ENCODE measurements around the gene MRM3. TPM values are rescaled to one million over a fixed set of nuclear protein-coding genes. Genes with fewer than 3 reads are reported as not detected.

The MRM3 gene
- total RNA-seq, 2 donors from 2014 or later: 14.0 to 18.7 TPM

GRCh38 chr17:819251-819650 lies 37.1 kb downstream of the MRM3 start:
- DNase-seq: no peak

GRCh38 chr17:823501-823902 lies 41.3 kb downstream of the MRM3 start:
- Mint-ChIP-seq H3K27ac (peak overlapping the region; percentile 39), H3K9me3 (no peaks in the 10 kb centered on the region), H3K27me3 (ENCODE audit: insufficient read depth) (no peaks in the 10 kb centered on the region), H3K36me3 (ENCODE audit: low read depth) (peaks cover 57% of the 10 kb centered on the region), H3K4me3 (no peak overlapping the region), H3K4me1 (no peaks in the 10 kb centered on the region)
- Histone ChIP-seq H3K4me3 (ENCODE audit: low read length) (no peak overlapping the region), H3K36me3 (ENCODE audit: control insufficient read depth, insufficient read depth, low read length) (peaks cover 67% of the 10 kb centered on the region), H3K4me1 (ENCODE audit: control insufficient read depth, insufficient read depth, low read length) (no peaks in the 10 kb centered on the region), H3K27me3 (ENCODE audit: control insufficient read depth, insufficient read depth, low read length, poor library complexity, severe bottlenecking) (no peaks in the 10 kb centered on the region), H3K9ac (ENCODE audit: extremely low read depth, low read length, poor library complexity, severe bottlenecking) (no peak overlapping the region), H3K9me3 (ENCODE audit: control insufficient read depth, low read length) (no peaks in the 10 kb centered on the region), H3K27ac (ENCODE audit: low read depth, low read length) (no peak overlapping the region)
- TF ChIP-seq CTCF (conservative IDR thresholded peaks at IDR 0.05): no peak
- WGBS, 2 experiments (ENCODE audit: insufficient coverage in 1 of 2, insufficient read length in 1 of 2): 91 to 97% methylated on average over 7 to 9 of the region's 9 CpGs
- DNase-seq: no peak

More at GRCh38 chr17:819251-819650, 37.1 kb downstream of the MRM3 start:
- TF ChIP-seq CTCF (conservative IDR thresholded peaks at IDR 0.05): no peak
- peaks cover 79% of the 10 kb centered on the region for H3K36me3 ChIP-seq (ENCODE audit: control insufficient read depth, insufficient read depth, low read length)
- no peak overlapping the region for H3K4me3 ChIP-seq (ENCODE audit: low read length)
- no peak overlapping the region for H3K27ac ChIP-seq (ENCODE audit: low read depth, low read length)
- H3K9ac ChIP-seq (ENCODE audit: extremely low read depth, low read length, poor library complexity, severe bottlenecking): no peak overlapping the region
- Mint-ChIP-seq H3K9me3 (no peaks in the 10 kb centered on the region), H3K36me3 (ENCODE audit: low read depth) (peaks cover 67% of the 10 kb centered on the region), H3K4me1 (no peaks in the 10 kb centered on the region), H3K4me3 (no peak overlapping the region), H3K27ac (peak overlapping the region; percentile 16), H3K27me3 (ENCODE audit: insufficient read depth) (no peaks in the 10 kb centered on the region)
- WGBS, 2 experiments (ENCODE audit: insufficient coverage in 1 of 2, insufficient read length in 1 of 2): 97% methylated on average over 19 of the region's 19 CpGs
- no peaks in the 10 kb centered on the region for H3K27me3 ChIP-seq (ENCODE audit: control insufficient read depth, insufficient read depth, low read length, poor library complexity, severe bottlenecking)
- H3K4me1 ChIP-seq (ENCODE audit: control insufficient read depth, insufficient read depth, low read length): no peaks in the 10 kb centered on the region
- no peaks in the 10 kb centered on the region for H3K9me3 ChIP-seq (ENCODE audit: control insufficient read depth, low read length)

DNA sequence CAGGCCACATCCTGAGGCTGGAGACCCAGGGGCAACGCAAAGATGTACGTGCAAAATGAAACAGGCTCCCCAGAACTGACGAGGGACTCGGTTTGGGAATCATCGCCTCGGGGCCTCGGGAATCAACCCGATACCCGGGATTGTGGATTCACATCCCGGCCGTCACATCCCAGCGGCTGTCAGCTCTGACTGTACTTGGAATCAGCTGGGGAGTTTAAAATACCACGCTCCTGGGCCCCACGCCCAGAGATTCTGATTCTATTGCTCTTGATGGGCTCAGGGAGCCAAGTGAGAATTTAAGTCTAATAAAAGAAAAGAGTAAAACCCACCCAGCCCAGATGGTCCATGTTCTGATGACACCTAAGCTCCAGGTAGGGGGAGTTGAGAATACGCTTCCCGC lies 42.2 kb downstream of the MRM3 start:
- H3K36me3 ChIP-seq (ENCODE audit: control insufficient read depth, insufficient read depth, low read length): peaks cover 63% of the 10 kb centered on the region
- 93 to 95% methylated on average over 15 to 16 of the region's 16 CpGs for WGBS, 2 experiments (ENCODE audit: insufficient coverage in 1 of 2, insufficient read length in 1 of 2)
- H3K27me3 ChIP-seq (ENCODE audit: control insufficient read depth, insufficient read depth, low read length, poor library complexity, severe bottlenecking): no peaks in the 10 kb centered on the region
- no peak for TF ChIP-seq CTCF (conservative IDR thresholded peaks at IDR 0.05)
- no peaks in the 10 kb centered on the region for H3K9me3 ChIP-seq (ENCODE audit: control insufficient read depth, low read length)
- Mint-ChIP-seq H3K4me1 (no peaks in the 10 kb centered on the region), H3K27me3 (ENCODE audit: insufficient read depth) (no peaks in the 10 kb centered on the region), H3K36me3 (ENCODE audit: low read depth) (peaks cover 53% of the 10 kb centered on the region), H3K4me3 (no peak overlapping the region), H3K9me3 (no peaks in the 10 kb centered on the region), H3K27ac (no peak overlapping the region)
- no peak overlapping the region for H3K9ac ChIP-seq (ENCODE audit: extremely low read depth, low read length, poor library complexity, severe bottlenecking)
- no peak for DNase-seq
- H3K27ac ChIP-seq (ENCODE audit: low read depth, low read length): no peak overlapping the region
- H3K4me1 ChIP-seq (ENCODE audit: control insufficient read depth, insufficient read depth, low read length): no peaks in the 10 kb centered on the region
- H3K4me3 ChIP-seq (ENCODE audit: low read length): no peak overlapping the region
